Measurements from ENCODE around the gene IKZF2. TPM values are rescaled to one million over a fixed set of nuclear protein-coding genes. Genes with fewer than 3 reads are reported as not detected.

IKZF2 gene
- total RNA-seq, 1 donor from 2014 or later: 57.0 TPM

DNA sequence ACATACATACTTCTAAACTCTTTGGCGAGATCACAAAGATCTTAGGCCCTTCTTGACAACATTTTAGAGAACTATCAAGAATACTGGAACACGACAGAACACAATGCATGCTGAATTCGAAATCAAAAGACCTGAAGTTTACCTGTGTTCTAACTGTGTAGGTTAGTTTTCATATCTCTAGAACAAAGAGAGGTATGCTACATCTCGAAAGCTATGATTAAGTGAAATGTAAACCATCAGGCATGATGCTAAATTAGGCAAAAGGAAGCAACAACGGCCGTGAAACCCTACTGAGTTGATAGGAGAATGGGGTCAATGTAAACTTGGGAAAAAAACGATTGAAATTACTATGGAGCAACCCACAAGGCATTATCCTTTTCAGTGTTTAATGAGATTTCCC, 43.7 kb downstream of the IKZF2 start:
- no peak for TF ChIP-seq CTCF (conservative IDR thresholded peaks at IDR 0.05)
- Mint-ChIP-seq H3K4me1 (ENCODE audit: unreplicated experiment) (peaks cover 17% of the 10 kb centered on the region), H3K36me3 (no peaks in the 10 kb centered on the region)

GRCh38 chr2:213105212-213105611, 46.2 kb downstream of the IKZF2 start:
- H3K4me3 Mint-ChIP-seq: peak overlapping the region; percentile 42
- DNase-seq (ENCODE audit: extremely low spot score, unreplicated experiment): no peak
- H3K9me3 Mint-ChIP-seq: no peaks in the 10 kb centered on the region
- no peaks in the 10 kb centered on the region for H3K36me3 Mint-ChIP-seq
- H3K4me1 Mint-ChIP-seq (ENCODE audit: unreplicated experiment): peaks cover 17% of the 10 kb centered on the region
- no peaks in the 10 kb centered on the region for H3K27me3 Mint-ChIP-seq
- peak overlapping the region; percentile 70 for H3K27ac Mint-ChIP-seq
- TF ChIP-seq CTCF (conservative IDR thresholded peaks at IDR 0.05): no peak

More for the DNA sequence above, 43.7 kb downstream of the IKZF2 start:
- Mint-ChIP-seq H3K4me3 (no peak overlapping the region), H3K27me3 (no peaks in the 10 kb centered on the region), H3K9me3 (no peaks in the 10 kb centered on the region), H3K27ac (no peak overlapping the region)
- no peak for DNase-seq (ENCODE audit: extremely low spot score, unreplicated experiment)

DNA sequence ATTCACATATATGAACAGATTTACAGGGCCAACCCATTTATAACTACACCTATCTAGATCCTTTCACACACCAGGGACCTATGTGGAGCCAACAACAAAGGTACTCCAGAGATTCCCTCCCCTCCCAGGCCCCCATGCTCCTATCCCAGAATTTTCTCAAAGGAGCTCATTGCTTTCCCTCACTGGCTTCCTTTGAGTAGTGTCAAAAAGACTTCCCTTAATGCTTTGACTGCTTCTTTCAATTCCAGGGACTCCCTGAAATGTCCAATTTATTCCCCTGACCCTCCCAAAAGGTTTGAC, 46.6 kb downstream of the IKZF2 start:
- H3K9me3 Mint-ChIP-seq: no peaks in the 10 kb centered on the region
- no peak for DNase-seq (ENCODE audit: extremely low spot score, unreplicated experiment)
- no peaks in the 10 kb centered on the region for H3K27me3 Mint-ChIP-seq
- H3K36me3 Mint-ChIP-seq: no peaks in the 10 kb centered on the region
- peaks cover 17% of the 10 kb centered on the region for H3K4me1 Mint-ChIP-seq (ENCODE audit: unreplicated experiment)
- peak overlapping the region; percentile 42 for H3K4me3 Mint-ChIP-seq
- peak overlapping the region; percentile 70 for H3K27ac Mint-ChIP-seq
- TF ChIP-seq CTCF (conservative IDR thresholded peaks at IDR 0.05): no peak

DNA sequence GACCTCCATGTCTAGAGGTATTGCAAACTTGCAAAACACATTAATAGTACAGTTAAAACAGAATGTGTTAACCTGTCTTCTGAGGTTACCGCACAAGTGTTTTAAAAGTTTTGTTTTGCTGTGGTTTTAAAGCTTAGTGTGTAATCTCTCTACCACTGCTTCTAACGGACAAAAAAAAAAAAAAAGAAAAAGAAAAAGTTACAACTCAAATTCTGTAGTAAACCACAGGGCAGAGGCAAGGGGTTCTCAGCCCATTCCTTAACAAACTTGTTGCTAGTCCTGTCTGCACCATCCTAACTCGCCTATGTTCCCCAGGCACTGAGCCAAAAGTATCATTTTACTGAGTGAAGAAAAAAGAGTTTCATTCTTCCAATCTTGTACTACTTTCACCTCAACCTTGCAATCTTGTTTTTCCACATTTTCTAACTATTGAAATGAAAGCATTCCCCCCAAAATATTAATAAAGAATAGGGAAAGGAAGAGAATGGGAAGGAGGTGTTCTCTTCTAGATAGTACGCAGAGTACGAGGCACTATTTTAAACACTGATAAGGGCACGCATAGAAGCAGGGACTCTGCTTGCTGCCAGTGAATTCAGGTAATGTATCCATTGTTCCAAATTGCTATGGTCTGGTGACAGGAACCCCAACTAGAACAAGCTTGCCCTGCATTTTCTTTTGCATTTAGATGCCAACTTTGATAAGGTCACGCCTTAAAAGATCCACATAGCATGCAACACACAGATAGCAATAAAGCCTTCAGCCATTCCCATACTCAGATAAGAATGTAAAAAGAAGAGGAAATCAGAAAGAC, 47.1 kb downstream of the IKZF2 start:
- H3K4me3 Mint-ChIP-seq: peak overlapping the region; percentile 42
- no peaks in the 10 kb centered on the region for H3K27me3 Mint-ChIP-seq
- H3K36me3 Mint-ChIP-seq: no peaks in the 10 kb centered on the region
- H3K4me1 Mint-ChIP-seq (ENCODE audit: unreplicated experiment): peaks cover 17% of the 10 kb centered on the region
- no peak for DNase-seq (ENCODE audit: extremely low spot score, unreplicated experiment)
- TF ChIP-seq CTCF (conservative IDR thresholded peaks at IDR 0.05): no peak
- no peaks in the 10 kb centered on the region for H3K9me3 Mint-ChIP-seq
- H3K27ac Mint-ChIP-seq: peak overlapping the region; percentile 70

DNA sequence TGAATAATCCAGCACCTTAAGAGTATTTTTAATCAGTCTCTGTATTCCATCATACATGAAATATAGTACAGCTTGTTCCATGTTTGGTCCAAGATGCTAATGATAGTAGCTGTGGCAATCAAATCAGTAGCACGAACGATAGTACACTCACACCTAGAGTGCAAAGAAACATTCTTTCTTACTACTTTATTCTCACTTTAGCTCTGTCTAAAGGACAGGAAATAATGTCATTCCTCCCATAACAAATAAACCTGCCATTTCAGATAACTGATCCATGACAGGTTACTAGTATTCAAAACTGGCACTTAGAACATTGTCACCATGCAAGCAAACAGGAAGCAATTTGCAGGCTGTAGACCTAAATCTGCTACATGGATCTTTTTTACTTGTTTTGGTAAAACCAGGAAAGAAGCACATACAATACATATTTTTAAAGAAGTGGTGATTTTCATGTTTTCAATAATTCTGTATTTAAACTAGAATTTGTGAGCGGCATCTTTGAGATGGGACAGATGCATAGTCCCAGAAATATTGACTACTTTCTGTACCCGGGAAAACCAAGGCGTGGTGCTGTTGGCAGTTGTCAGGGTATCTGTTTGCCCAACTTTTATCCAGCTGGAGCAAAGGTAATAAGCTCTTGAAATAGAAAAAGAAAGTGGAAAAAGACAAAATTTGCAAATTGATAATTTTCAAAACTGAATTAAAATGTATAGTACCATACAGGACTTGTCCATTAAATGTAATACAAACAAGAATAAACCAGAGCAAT, 49.5 kb downstream of the IKZF2 start:
- no peaks in the 10 kb centered on the region for H3K9me3 Mint-ChIP-seq
- DNase-seq (ENCODE audit: extremely low spot score, unreplicated experiment): no peak
- TF ChIP-seq CTCF (conservative IDR thresholded peaks at IDR 0.05): no peak
- no peak overlapping the region for H3K27ac Mint-ChIP-seq
- H3K4me3 Mint-ChIP-seq: peak overlapping the region; percentile 7
- H3K36me3 Mint-ChIP-seq: no peaks in the 10 kb centered on the region
- peaks cover 13% of the 10 kb centered on the region for H3K4me1 Mint-ChIP-seq (ENCODE audit: unreplicated experiment)
- no peaks in the 10 kb centered on the region for H3K27me3 Mint-ChIP-seq
